Activated T-cell treated with anti-CD3 and anti-CD28 coated beads for 1 hour (primary cell): Measurements from ENCODE around the gene PLK5.

Source experiments
- DNase-seq: peaks from one replicate; pipeline ENCODE4 v3.0.0-alpha.2; 2020; ENCODE audit warnings: low read depth

PLK5 gene

DNA sequence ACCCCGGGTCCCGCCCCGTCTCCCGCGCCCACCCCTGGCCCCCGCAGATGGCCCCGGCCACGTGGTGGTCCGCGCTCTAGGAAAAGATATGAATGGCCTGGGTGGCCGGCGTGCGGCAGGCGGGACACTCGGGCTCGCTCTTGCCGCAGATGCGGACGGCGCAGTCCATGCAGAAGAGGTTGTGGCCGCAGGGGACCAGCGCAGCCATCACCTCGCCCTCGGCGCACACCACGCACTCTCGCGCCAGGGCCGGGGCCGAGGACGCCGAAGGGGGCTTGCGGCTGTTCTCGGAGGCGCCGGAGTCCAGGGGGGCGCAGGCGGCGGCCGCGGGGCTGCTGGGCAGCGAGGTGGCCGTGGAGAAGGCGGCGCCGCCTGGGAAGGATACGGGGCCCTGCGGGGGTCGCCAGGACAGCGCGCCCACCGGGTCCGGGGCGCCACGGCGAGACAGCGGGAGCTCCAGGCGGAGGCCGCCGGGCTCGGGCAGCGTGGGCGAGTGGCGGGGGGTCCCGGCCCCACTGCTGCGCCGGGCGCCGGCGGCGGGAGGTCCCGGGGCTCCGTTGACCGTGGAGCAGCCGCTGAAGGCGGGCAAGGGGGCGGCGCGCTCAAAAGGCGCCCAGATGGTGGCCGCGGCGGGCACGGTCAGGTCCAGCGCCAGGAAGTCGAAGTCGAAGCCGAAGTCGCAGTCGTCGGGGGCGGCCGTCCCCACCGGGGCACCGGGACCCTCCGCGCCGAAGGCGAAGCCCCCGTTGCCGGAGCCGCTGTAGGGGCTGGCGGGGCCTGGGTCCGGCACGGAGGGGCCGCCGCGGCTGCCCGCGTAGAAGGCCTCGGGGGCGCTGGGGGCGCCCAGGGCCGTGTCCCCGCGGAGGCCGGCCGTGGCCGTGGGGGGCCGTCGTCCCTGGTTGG lies 31.9 kb downstream of the PLK5 start:
- no peak for DNase-seq

DNA sequence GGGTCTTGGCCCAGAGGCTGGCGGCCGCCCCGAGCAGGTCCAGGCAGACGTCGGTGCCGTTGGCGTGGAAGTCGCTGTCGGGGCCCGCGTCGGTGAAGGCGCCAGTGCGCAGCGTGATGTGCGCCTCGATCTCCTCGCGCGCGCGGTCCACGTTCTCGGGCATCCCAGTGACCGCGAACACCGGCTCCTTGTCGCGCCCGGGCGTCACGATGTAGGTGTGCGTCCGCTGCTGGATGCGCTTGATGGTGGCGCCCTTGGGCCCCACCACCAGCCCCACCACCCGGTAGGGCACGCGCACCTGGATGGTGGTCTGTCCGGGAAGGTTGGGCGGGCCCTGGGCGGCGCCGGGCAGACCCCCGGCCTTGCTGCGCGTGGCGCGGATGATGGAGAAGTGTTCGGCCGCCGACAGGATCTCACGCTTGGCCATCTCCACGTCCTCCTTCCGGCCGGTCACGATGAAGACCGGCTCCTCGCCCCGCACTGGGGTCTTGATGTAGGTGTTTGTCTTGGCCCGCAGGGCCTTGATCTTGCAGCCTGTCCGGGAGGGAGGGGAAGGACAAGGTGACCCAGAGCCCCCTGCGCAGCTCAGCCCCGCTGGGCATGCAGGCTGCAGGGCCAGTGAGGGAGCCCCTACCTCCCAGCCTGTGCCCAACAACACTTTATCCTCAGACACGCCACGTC lies 32.7 kb downstream of the PLK5 start:
- DNase-seq, result no peak

DNA sequence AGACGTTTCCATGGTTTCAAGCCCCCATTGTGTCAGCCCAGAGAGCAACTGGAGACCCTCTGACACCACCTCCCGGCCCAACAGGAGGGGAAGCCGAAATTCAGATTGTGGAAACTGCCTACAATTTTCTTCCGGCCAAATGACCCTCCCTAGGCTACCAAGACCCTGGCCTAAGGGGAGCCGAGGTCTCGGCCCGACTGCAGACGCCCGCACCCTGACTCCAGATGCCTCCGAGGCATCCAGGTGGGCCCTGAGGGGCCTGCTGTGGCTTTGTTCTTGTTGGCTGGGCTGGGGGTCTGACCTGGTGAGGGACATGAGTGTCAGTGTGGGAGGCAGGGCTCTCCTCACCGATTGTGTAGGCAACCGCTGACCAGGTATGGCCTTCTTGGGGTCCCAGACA lies 34.7 kb downstream of the PLK5 start:
- no peak for DNase-seq

DNA sequence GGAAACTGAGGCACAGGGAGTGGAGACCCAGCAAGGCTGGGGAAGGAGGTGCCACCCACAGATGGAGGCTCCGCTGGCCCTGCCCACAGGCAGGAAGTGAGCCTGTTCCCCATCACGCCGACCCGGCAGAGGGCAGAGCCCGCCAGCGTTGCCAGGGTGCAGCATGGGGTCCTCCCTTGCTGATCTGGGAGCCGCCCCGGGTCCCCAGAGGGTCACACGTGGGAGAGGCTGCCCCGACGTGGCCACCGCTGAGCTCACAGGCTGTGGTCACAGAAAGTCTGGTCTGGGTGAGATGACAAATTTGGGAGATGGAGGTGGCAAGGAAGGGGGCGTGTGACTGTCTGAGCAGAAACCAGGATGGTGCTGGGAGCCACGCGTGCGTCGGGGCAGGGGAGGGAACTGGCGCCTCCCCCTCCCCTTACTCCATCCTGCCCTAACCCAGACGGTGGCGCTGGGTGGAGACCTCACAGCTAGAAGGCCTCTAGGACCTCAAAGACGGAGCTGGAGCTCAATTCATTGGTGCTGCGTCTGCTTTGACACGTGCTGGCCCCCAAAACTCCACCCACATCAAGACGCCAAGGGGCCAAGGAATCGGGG lies 36.5 kb downstream of the PLK5 start:
- no peak for DNase-seq

DNA sequence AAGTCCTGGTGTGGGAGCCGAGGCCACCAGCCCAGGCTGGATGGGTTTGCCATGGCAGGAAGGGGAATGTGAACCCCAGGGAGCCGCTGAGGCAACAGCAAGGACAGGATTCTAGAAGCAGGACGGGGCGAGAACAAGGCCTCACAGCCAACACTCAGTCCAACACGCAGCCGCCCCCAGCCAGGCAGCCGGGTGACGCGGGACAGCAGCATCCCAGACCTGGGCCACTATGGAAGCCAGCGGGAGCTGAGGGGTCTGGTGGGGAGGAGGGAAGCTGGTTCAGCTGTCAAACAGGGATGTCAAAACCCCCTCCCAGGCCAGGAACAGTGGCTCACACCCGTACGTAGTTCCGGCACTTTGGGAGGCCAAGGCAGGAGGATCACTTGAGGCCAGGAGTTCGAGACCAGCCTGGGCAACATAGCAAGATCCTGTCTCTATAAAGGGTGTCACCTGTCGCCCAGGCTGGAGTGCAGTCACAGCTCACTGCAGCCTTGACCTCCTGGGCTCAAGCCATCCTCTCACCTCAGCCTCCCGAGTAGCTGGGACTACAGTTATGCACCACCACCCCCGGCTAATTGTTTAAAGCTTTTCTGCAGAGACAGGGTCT lies 37.5 kb downstream of the PLK5 start:
- DNase-seq, result no peak

DNA sequence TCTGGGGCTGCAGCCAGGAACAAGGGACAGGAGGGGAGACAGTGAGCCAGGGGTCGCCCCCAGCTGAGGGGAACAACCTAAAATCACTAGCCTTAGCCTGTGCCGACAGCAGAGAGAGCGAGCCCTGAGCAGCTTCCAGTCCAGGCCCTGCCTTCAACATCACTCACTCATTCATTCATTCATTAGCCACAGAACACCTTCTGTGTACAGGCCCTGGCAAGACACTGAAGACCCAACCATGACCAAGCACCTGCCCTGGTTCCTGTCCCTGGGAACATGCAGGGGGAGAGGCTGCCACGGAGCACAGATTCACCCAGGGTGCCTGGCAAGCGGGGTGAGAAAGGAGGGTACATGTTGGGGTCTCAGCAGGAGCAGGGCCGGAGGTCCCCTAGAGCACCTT lies 39.4 kb downstream of the PLK5 start:
- DNase-seq, result no peak

DNA sequence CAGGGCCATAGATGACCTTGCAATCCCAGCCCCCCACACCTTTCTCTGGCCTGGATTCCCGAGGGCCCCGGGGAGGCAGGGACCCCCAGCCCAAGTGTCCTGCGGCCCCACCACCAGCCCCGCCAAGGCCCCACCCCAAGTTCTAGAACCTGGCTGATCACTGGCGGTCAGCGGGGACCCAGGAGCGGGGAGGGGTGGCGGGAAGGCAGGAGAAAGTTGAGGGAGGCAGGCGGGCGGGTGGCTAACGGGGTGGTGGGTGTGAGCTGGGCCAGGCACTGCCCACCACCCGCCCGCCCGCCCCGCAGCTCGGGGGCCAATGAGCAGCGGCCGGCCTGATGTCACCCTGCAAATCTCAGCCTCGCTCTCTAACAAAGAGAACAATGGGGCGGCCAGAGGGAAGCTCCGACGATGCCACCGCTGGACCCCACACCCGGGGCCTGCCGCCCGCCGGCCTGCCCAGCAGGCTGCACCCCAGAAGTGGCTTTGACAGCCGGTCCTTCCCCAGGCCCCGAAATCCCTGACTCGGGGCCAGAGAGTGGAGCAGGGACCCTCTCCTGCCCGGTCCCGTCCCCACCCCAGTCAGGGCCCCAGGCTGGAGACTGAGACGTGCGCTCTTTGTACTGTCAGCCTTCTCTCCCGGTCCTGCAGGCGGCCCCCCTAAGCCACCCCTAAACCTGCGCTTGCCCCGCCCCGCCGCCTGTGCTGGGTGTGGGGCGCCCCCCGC lies 42.7 kb downstream of the PLK5 start:
- no peak for DNase-seq

DNA sequence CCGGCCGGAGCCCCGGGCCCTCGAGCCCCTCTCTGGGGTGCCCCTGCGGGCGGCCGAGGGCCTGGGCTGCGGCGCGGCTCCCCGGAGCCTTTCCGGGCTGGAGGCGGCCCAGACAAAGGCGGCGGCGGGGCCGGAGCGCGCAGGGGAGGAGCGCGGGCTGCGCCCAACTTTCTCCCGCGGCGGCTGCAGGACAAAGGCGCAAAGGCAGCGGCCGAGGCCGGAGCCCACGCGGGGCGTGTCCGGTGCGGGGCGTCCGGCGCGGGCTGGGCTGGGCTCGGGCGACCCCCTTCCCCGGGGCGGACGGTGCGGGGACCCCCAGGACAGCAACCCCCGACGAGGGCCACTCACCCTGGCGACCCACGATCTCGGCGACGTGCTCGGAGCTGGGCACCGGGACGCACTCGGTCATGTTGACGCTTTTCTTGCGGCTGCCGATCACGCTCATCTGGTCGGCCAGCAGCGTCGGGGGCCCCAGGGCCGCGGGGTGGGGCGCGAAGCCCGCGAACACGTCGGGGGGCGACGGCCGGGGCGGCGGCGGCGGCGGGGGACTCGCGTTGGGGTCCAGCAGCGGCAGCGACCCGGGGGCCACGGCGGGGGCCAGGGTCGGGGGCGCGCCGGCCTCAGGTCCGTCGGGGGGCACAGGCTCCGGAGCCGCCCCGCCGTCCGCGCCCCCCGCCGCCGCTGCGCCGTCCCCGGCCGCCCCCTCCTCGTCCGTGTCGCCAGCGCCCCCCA lies 43.4 kb downstream of the PLK5 start:
- DNase-seq, result no peak

DNA sequence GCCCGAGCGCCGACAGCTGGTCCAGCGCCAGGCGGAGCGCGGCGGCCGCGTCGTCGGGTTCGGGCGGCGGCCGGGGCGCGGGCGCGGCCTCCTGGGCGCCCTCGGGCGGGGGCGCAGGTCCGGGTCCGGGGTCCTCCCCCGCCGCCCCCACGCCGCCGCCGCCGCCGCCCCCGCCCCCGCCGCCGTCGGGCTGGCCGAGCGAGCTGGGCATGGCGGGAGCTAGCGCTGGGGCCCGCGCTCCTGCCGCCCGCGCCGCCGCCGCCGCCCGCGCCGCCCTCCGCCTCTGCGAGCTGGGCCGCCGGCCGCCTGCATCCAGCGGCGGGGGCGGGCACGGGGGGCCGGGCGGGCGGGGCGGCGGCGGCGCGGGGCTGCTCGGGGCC lies 44.0 kb downstream of the PLK5 start:
- DNase-seq, result no peak

DNA sequence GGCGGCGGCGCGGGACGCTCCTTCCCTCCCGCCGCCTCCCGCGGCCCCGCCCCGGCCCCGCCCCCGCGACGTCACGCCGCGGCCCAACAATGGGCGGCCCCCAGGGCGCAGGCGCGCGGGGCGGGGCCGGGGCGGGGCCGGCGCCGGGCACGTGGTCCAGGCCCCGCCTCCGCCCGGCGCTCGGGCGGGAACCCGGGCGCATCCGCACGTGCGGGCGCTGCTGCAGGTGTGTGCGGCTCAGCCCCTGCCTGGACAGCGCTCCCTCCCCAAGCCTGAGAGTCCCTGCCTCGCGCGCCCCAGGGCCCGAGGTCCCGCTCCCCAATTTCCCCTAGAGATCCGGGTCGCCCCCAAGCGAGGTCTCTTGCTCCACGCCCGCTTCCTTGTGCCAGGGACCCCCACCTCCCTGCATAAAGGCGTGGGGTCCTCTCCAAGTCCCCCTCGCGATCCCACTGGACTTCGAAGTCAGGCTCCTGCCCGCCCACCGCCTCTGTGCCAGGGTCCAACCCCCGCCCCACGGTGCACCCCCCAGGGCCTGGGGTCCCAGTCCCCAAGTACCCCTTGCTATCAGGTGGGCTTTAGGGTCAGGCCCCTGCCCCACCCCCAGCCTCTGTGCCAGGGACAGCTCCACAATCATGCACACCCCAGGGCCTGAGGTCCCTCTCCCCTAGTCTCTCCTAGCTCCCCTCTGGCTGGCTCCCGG lies 44.6 kb downstream of the PLK5 start, which contains the start of gene MEX3D:
MEX3D (minus strand) TSS at position 6 of the 700 bp plus-strand sequence. CDS start 267 bp downstream, outside the sequence.
- DNase-seq, result peak; percentile 80

DNA sequence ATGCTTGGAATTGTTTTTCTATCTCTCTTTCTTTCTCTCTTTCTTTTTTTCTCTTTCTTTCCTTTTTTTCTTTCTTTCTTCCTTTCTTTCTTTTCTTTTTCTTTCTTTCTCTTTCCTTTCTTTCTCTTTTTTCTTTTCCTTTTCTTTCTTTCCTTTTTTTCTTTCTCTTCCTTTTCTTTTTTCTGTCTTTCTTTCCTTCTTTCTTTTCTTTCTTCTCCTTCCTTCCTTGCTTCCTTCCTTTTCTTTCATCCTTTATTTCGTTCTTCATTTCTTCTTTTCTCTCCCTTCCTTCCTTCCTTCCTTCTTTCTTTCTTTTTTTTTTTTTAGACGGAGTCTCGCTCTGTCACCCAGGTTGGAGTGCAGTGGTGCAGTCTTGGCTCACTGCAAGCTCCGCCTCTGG lies 46.1 kb downstream of the PLK5 start:
- DNase-seq, result no peak

DNA sequence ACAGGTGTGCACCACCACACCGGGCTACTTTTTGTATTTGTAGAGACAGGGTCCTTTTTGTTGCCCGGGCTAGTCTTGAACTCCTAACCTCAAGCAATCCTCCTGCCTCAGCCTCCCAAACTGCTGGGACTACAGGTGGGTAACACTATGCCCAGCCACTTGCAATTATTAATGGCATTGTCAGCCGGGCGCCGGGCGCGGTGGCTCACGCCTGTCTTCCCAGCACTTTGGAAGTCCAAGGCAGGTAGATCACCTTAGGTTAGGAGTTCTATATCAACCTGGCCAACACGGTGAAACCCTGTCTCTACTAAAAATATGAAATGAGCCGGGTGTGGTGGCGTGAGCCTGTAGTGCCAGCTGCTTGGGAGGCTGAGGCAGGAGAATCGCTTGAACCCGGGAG lies 47.0 kb downstream of the PLK5 start:
- DNase-seq, result no peak

DNA sequence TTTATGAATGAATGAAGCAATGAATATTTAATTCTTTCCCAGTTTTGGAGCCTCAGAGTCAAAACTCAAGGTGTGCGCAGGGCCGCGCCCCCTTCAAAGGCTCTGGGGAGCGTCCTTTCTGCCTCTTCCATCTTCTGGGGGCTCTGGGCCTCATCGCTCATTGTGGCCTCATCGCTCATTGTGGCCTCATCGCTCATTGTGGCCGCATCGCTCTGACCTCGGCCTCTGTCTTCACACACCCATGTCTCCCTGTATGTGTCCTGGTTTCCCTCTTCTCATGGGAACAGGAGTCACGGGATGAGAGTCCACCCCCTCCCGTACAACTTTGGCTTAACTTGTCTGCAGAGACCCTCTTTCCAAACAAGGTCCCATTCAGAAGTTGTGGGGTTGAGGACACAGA lies 47.5 kb downstream of the PLK5 start:
- DNase-seq, result no peak

DNA sequence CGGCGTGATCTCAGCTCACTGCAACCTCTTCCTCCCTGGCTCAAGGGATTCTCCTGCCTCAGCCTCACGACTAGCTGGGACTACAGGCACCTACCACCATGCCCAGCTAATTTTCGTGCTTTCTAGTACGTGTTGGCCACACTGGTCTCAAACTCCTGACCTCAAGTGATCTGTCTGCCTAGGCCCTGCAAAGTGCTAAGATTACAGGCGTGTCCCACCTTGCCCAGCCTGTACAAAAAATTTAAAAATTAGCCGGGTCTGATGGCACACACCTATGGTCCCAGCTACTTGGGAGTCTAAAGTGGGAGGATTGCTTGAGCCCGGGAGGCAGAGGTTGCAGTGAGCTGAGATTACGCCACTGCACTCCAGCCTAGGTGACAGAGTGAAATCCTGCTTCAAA lies 48.9 kb downstream of the PLK5 start:
- no peak for DNase-seq

DNA sequence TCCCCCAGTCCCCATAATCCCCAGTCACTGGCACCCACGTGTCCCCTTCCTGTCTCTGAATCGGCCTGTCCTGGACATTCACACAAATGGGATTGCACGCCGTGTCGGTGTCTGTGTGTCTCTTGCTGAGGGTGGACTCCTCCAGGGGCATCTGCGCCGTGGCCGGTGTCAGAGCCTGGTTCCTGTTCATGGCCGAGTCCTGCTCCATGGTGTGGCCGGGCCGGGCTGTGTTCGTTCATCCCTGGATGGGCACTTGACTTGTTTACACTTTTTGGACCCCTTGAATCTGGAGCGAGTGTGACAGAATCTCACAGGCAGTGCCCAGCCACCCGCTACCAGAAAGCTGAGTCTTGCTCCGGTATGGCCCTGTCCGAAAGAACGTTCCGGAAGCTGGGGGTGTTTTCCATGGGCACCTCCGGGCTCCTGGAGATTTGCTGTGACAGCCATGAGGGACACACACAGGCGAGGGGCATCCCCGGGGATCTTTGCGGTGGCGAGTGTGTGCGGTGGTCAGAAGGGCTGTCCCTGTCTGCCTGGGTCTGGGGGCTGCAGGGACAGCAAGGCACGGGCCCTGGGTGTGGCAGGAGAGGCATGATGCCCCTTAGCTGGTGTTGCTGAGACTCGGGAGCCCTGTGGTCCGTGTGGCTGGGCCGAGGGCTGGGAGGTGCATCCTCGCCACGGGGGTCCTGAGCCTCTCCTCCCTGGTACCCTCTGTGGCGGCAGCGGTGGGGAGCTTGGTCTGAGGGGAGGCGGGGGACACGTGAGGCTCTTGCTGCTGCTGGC lies 50.7 kb downstream of the PLK5 start:
- no peak for DNase-seq

DNA sequence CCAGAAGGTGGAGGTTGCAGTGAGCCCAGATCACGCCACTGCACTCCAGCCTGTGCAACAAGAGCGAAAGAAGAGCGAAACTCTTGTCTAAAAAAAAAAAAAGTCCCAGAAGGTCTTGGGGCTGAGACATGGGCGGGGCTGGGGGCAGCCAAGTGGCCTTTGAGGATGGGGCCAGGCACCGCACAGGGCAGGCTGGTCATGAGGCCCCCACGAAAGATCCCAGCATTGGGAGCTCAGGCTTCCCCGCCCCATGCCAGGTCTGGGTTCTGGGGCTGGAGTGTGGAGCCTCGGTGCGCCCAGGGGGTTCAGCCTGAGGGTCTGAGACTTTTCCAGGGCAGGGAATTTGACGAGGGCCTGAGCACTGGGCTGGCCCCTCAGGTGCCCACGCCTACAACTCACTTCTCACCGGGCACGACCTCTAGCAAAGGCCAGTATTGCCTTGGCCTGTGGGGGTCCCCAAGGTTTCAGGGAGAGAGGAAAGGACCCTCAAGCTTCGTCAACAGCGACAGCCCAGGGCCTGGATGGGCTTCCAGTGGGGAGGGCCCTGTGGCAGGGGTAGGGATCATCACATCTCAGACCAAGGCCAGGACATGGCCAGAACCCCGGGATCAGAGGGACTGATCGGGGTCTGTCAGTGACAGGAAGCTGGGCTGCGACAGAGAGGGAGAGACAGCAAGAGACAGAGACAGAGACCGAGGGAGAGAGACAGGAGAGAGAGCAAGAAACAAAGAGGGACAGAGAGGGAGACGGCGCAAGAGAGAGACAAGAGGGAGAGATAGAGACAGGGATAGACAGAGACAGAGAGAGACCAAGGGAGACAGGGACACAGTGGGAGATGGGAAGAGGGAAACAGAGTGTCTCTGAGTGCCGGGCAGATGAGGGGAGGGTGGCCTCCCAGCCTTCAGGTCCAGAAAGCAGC lies 51.7 kb downstream of the PLK5 start:
- no peak for DNase-seq

DNA sequence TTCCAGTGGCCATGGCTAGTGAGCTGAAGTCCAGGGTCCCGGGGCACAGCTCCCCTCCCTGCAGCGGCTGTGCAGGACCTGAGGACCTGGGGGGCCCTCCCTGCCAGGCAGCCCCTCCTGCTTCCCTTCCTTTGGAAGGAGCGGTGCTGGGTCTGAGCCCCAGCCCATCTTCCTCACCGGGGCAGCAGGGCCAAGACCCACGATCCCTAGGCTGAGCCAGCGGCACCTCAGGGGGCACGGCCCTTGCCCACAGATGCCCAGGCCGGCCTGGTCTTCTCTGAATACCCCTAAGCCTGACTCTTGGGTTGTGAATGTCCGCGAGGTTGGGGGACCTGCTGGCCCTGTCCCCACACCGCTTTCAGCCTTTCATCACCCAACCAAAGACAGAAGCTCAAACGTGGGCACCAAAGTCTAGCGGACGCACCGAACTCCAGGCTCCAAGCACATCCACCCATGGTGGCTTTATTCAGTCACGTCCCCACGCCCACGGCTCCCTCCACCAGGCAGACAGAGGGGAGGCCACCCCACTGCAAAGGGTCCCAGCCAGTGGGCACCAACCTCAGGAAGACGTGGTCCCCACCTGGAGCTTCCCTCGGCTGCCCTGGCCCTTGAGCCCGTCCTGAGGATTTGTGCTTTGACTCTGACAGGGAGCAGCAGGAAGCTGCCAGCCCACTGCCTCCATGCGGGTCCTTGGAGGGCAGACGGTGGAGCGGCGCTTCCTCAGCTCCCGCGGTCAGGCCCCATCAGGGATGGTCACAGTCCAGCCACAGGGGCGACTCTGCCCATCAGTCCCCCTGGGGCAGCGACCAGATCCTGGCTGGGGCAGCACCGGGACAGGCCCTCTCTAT lies 52.6 kb downstream of the PLK5 start:
- DNase-seq, result no peak
